A172 (cell line): ENCODE data around the gene RPTOR. TPM values are rescaled to one million over a fixed set of nuclear protein-coding genes. Genes with fewer than 3 reads are reported as not detected.
A peak's percentile ranks its signal among the peaks of the same experiment; 100 is the strongest.

ENCODE experiments used
- DNase-seq: peaks from one replicate; pipeline ENCODE4 v3.0.0-alpha.2; 2015; ENCODE audit warnings: low spot score
- total RNA-seq: library from RNA; depleted of rRNA; stranded (reverse); fragments of >200 nt; shearing (Covaris generic); gene quantifications from 2 replicates; pipeline ENCODE4 v1.2.3, GENCODE V29; 2014

RPTOR gene
- total RNA-seq, 1 experiment from 2014 or later, result 20.7 TPM

- DNase-seq, result no peak
Observed at GRCh38 chr17:80924807-80925610, 380.4 kb downstream of the RPTOR start.

- no peak for DNase-seq
Observed at GRCh38 chr17:80925688-80926335, 381.2 kb downstream of the RPTOR start.

GRCh38 chr17:80926591-80927250, 382.1 kb downstream of the RPTOR start:
- DNase-seq, result no peak

GRCh38 chr17:80927791-80928216, 383.2 kb downstream of the RPTOR start:
- no peak for DNase-seq

GRCh38 chr17:80929449-80929848, 384.8 kb downstream of the RPTOR start:
- no peak for DNase-seq

- no peak for DNase-seq
Observed at GRCh38 chr17:80930335-80931279, 386.0 kb downstream of the RPTOR start.

- DNase-seq, result peak; percentile 82
Observed at GRCh38 chr17:80931421-80932265, 387.0 kb downstream of the RPTOR start.

- no peak for DNase-seq
Observed at GRCh38 chr17:80935526-80935925, 390.9 kb downstream of the RPTOR start.

- DNase-seq, result no peak
Observed at GRCh38 chr17:80936218-80936617, 391.6 kb downstream of the RPTOR start.

- DNase-seq, result no peak
Observed at GRCh38 chr17:80936723-80937122, 392.1 kb downstream of the RPTOR start.

GRCh38 chr17:80937462-80938381, 393.1 kb downstream of the RPTOR start:
- no peak for DNase-seq

- no peak for DNase-seq
Observed at GRCh38 chr17:80938556-80938955, 393.9 kb downstream of the RPTOR start.

- no peak for DNase-seq
Observed at GRCh38 chr17:80939151-80940145, 394.8 kb downstream of the RPTOR start.

- no peak for DNase-seq
Observed at GRCh38 chr17:80940171-80941123, 395.8 kb downstream of the RPTOR start.

- no peak for DNase-seq
Observed at GRCh38 chr17:80941171-80941570, 396.5 kb downstream of the RPTOR start.

GRCh38 chr17:80941743-80942422, 397.2 kb downstream of the RPTOR start:
- no peak for DNase-seq
